Measurements from ENCODE around the gene VWA3B. TPM values are rescaled to one million over a fixed set of nuclear protein-coding genes. Genes with fewer than 3 reads are reported as not detected.
A peak's percentile ranks its signal among the peaks of the same experiment; 100 is the strongest.

VWA3B gene
- total RNA-seq, 1 donor, result not detected

DNA sequence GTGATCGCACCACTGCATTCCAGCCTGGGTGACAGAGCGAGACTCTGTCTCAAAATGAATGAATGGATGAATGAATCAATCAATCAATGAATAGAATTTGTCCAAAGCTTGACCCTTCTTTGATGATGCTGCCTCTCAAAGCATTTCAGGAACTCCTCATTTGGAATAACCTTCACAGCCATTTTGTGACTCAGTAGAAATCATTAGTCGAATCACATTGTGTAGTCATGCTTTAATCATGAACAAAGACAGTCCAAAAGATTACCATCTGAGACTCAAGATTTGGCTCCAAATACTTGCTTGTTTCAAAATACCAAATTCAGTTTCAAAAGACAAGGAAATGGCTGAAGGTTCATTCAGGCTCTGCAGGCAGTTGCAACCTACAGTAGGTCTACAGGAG lies 83.1 kb downstream of the VWA3B start:
- peak; percentile 77 for DNase-seq (ENCODE audit: insufficient read length, low spot score, missing footprints)
- TF ChIP-seq, protein P1, sequence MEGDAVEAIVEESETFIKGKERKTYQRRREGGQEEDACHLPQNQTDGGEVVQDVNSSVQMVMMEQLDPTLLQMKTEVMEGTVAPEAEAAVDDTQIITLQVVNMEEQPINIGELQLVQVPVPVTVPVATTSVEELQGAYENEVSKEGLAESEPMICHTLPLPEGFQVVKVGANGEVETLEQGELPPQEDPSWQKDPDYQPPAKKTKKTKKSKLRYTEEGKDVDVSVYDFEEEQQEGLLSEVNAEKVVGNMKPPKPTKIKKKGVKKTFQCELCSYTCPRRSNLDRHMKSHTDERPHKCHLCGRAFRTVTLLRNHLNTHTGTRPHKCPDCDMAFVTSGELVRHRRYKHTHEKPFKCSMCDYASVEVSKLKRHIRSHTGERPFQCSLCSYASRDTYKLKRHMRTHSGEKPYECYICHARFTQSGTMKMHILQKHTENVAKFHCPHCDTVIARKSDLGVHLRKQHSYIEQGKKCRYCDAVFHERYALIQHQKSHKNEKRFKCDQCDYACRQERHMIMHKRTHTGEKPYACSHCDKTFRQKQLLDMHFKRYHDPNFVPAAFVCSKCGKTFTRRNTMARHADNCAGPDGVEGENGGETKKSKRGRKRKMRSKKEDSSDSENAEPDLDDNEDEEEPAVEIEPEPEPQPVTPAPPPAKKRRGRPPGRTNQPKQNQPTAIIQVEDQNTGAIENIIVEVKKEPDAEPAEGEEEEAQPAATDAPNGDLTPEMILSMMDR (IDR thresholded peaks at IDR 0.05; ENCODE audit: extremely low read depth, low read depth, low read length), result no peak
- Histone ChIP-seq H3K79me2 (ENCODE audit: insufficient read depth, low read length) (no peaks in the 10 kb centered on the region), H4K20me1 (ENCODE audit: insufficient read depth, low read length) (no peaks in the 10 kb centered on the region), H3K4me1 (ENCODE audit: insufficient read depth, low read length) (no peaks in the 10 kb centered on the region), H3K27ac (ENCODE audit: low read depth, low read length) (no peak overlapping the region), H3K4me3 (ENCODE audit: insufficient read depth, low read length) (no peak overlapping the region), H3K9me3 (ENCODE audit: low read depth, low read length) (no peaks in the 10 kb centered on the region), H3K4me2 (ENCODE audit: insufficient read depth, low read length) (no peak overlapping the region), H2AFZ (ENCODE audit: low read length) (no peak overlapping the region), H3K36me3 (ENCODE audit: insufficient read depth, low read length) (no peaks in the 10 kb centered on the region), H3K27me3 (ENCODE audit: insufficient read depth, low read length) (peaks cover 16% of the 10 kb centered on the region)

DNA sequence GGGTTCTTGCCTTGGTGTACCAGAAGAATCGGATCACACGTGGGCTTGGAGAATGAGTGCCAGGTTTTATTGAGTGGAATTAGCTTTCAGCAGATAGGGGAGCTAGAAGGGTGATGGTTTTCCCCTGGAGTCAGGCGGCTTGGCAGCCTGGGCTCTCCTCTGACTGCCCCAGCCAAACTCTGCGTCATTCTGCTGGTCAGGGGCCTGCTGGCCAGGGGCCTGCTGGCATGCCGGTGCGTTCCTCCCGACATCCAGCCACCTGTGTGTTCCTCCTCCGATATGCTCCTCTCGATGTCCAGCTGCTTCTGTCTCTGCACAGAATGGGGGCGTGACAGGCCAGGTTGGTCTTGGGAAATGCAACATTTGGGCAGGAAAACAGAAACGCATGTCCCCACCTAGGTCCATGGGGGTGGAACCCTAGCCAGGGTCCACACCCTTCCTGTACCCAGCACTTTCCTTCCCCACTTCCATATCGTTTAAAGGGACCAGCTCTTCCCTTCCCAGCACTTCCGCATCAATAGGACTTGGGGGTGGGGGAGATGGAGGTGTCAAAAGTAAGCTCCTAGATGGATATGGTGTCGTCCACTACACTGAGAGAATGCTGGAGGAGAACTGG lies 85.3 kb downstream of the VWA3B start:
- TF ChIP-seq, protein P1 (IDR thresholded peaks at IDR 0.05; ENCODE audit: extremely low read depth, low read depth, low read length), result no peak
- H4K20me1 ChIP-seq (ENCODE audit: insufficient read depth, low read length), result no peaks in the 10 kb centered on the region
- no peak overlapping the region for H3K4me2 ChIP-seq (ENCODE audit: insufficient read depth, low read length)
- H3K9me3 ChIP-seq (ENCODE audit: low read depth, low read length), result no peaks in the 10 kb centered on the region
- no peak overlapping the region for H3K27ac ChIP-seq (ENCODE audit: low read depth, low read length)
- no peak overlapping the region for H3K4me3 ChIP-seq (ENCODE audit: insufficient read depth, low read length)
- H3K27me3 ChIP-seq (ENCODE audit: insufficient read depth, low read length), result peaks cover 35% of the 10 kb centered on the region
- H3K36me3 ChIP-seq (ENCODE audit: insufficient read depth, low read length), result no peaks in the 10 kb centered on the region
- no peak for DNase-seq (ENCODE audit: insufficient read length, low spot score, missing footprints)
- H3K79me2 ChIP-seq (ENCODE audit: insufficient read depth, low read length), result no peaks in the 10 kb centered on the region
- H3K4me1 ChIP-seq (ENCODE audit: insufficient read depth, low read length), result no peaks in the 10 kb centered on the region
- no peak overlapping the region for H2AFZ ChIP-seq (ENCODE audit: low read length)

DNA sequence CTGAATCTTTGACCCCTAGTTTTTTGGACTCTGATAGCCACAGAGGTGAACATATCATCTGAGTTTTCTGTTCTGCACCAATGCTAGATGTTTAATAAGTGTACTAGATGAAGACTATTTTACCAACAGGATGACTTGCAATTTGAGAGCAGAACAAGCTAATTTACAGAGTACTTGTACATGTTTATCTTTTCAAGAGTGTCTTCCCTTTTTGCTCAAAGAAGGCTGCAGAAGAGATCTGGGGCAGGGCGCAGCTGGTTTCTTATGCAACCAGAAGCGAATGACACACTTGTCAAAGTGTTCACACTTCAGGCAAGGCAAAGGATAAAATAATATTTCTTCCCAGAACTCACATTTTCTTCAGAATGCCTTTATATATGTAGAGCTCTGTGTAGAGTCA lies 86.0 kb downstream of the VWA3B start:
- H3K36me3 ChIP-seq (ENCODE audit: insufficient read depth, low read length), result no peaks in the 10 kb centered on the region
- no peak overlapping the region for H2AFZ ChIP-seq (ENCODE audit: low read length)
- H3K27ac ChIP-seq (ENCODE audit: low read depth, low read length), result no peak overlapping the region
- no peaks in the 10 kb centered on the region for H3K9me3 ChIP-seq (ENCODE audit: low read depth, low read length)
- no peaks in the 10 kb centered on the region for H3K4me1 ChIP-seq (ENCODE audit: insufficient read depth, low read length)
- H4K20me1 ChIP-seq (ENCODE audit: insufficient read depth, low read length), result no peaks in the 10 kb centered on the region
- H3K4me3 ChIP-seq (ENCODE audit: insufficient read depth, low read length), result no peak overlapping the region
- DNase-seq (ENCODE audit: insufficient read length, low spot score, missing footprints), result no peak
- H3K79me2 ChIP-seq (ENCODE audit: insufficient read depth, low read length), result no peaks in the 10 kb centered on the region
- H3K4me2 ChIP-seq (ENCODE audit: insufficient read depth, low read length), result no peak overlapping the region
- H3K27me3 ChIP-seq (ENCODE audit: insufficient read depth, low read length), result peaks cover 42% of the 10 kb centered on the region
- TF ChIP-seq, protein P1 (IDR thresholded peaks at IDR 0.05; ENCODE audit: extremely low read depth, low read depth, low read length), result no peak

DNA sequence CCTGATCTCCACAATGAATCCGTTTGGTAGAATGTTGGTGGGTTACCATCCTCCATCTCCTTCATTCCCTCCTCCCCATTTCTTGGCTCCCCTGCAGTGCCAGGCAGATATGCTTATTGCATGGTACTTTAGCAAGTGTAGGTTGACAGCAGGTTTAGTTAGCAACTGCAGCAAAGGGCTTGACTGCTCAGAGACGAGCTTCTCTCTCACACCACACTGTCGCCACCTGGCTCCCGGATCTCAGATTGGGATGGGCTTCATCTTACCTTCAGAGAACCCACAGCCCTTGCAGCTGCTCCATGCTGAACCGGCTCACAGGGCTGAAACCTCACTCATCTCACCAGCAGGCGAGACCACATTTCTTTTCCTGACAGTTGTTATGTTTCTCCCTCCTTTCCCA lies 88.8 kb downstream of the VWA3B start:
- no peaks in the 10 kb centered on the region for H4K20me1 ChIP-seq (ENCODE audit: insufficient read depth, low read length)
- peaks cover 58% of the 10 kb centered on the region for H3K27me3 ChIP-seq (ENCODE audit: insufficient read depth, low read length)
- H3K4me1 ChIP-seq (ENCODE audit: insufficient read depth, low read length), result no peaks in the 10 kb centered on the region
- H3K4me3 ChIP-seq (ENCODE audit: insufficient read depth, low read length), result no peak overlapping the region
- TF ChIP-seq, protein P1 (IDR thresholded peaks at IDR 0.05; ENCODE audit: extremely low read depth, low read depth, low read length), result no peak
- no peak for DNase-seq (ENCODE audit: insufficient read length, low spot score, missing footprints)
- H2AFZ ChIP-seq (ENCODE audit: low read length), result no peak overlapping the region
- H3K4me2 ChIP-seq (ENCODE audit: insufficient read depth, low read length), result no peak overlapping the region
- no peaks in the 10 kb centered on the region for H3K79me2 ChIP-seq (ENCODE audit: insufficient read depth, low read length)
- no peak overlapping the region for H3K27ac ChIP-seq (ENCODE audit: low read depth, low read length)
- H3K36me3 ChIP-seq (ENCODE audit: insufficient read depth, low read length), result no peaks in the 10 kb centered on the region
- H3K9me3 ChIP-seq (ENCODE audit: low read depth, low read length), result no peaks in the 10 kb centered on the region
